Caco-2 (cell line): ENCODE measurements around the gene ILF2. TPM values are rescaled to one million over a fixed set of nuclear protein-coding genes. Genes with fewer than 3 reads are reported as not detected.
A peak's percentile ranks its signal among the peaks of the same experiment; 100 is the strongest.
"Not testable (repeated sequence)": the region's sequence is repeated elsewhere in the genome, so short reads cannot be mapped to it uniquely, and the experiment has no call there.

Experiments
- BruUV-seq: library from RNA; stranded (reverse); fragments of 400-500 nt; replicated peaks from 2 replicates; lab custom pipeline; 2021; lab: Mats Ljungman, UMichigan
- CTCF ChIA-PET: fragments of 300-600 bp; sonication (Branson Sonifier 250); formaldehyde crosslinking; loops from one replicate; lab custom pipeline; 2022; ENCODE audit warnings: antibody characterized with exemption; lab: Charles Lee
- POLR2A ChIA-PET: fragments of 300-600 bp; sonication (Branson Sonifier 250); formaldehyde crosslinking; loops from one replicate; lab custom pipeline; 2022; ENCODE audit warnings: antibody characterized with exemption; lab: Charles Lee
- DNase-seq, 2 experiments: peaks; one replicate each; pipeline versions ENCODE4 v3.0.0 to v3.0.0-alpha.2; 2020 to 2022
- H3K27me3 ChIP-seq: replicated peaks from 2 replicates; pipeline ENCODE4 v1.6.0; 2011; ENCODE audit warnings: low read length; ENCODE audit not compliant: control insufficient read depth, insufficient read depth
- H3K36me3 ChIP-seq: 2 replicates; pipeline ENCODE4 v1.5.1; 2011; ENCODE audit warnings: low read length; ENCODE audit not compliant: control insufficient read depth, insufficient read depth
- H3K4me1 ChIP-seq: fragments of 250-450 bp; sonication (Bioruptor Pico); 2 replicates; pipeline ENCODE4 v1.5.1; 2020; ENCODE audit warnings: mild to moderate bottlenecking
- H3K4me3 ChIP-seq: 2 replicates; pipeline ENCODE4 v1.5.1; 2011; ENCODE audit warnings: low read depth, mild to moderate bottlenecking, control low read depth, low read length
- H3K9me3 ChIP-seq: fragments of 250-450 bp; sonication (Bioruptor Pico); 2 replicates; pipeline ENCODE4 v1.5.1; 2020; ENCODE audit warnings: mild to moderate bottlenecking, moderate library complexity
- H3K27ac Mint-ChIP-seq: one replicate; pipeline ENCODE4 v1.8.0; 2022; ENCODE audit warnings: mixed read lengths; ENCODE audit not compliant: unreplicated experiment
- H3K27me3 Mint-ChIP-seq: one replicate; pipeline ENCODE4 v1.8.0; 2022; ENCODE audit warnings: mixed read lengths; ENCODE audit not compliant: insufficient read depth, unreplicated experiment
- H3K36me3 Mint-ChIP-seq: one replicate; pipeline ENCODE4 v1.8.0; 2022; ENCODE audit warnings: mild to moderate bottlenecking, mixed read lengths; ENCODE audit not compliant: insufficient read depth, unreplicated experiment
- H3K4me1 Mint-ChIP-seq: one replicate; pipeline ENCODE4 v1.8.0; 2022; ENCODE audit warnings: low read depth, mixed read lengths; ENCODE audit not compliant: unreplicated experiment
- H3K4me3 Mint-ChIP-seq: one replicate; pipeline ENCODE4 v1.8.0; 2022; ENCODE audit warnings: mild to moderate bottlenecking, moderate library complexity, mixed read lengths; ENCODE audit not compliant: unreplicated experiment
- H3K9me3 Mint-ChIP-seq: one replicate; pipeline ENCODE4 v1.8.0; 2022; ENCODE audit warnings: mixed read lengths; ENCODE audit not compliant: unreplicated experiment
- intact Hi-C: fragments of 100-400 bp; cut with micrococcal nuclease; formaldehyde crosslinking; loops from one replicate; pipeline ENCODE4 v1.10.0; 2022; ENCODE audit not compliant: unreplicated experiment
- total RNA-seq: library from RNA; stranded (reverse); gene quantifications from 2 replicates; pipeline ENCODE4 v1.2.3, GENCODE V29; 2022
- TF ChIP-seq, protein P1 (sequence below), 2 experiments: fragments of 200-600 bp in 1 of 2; IDR thresholded peaks; 1 replicate in 1 of 2; 2 replicates in 1 of 2; pipeline versions ENCODE4 v1.5.1 to v1.8.0; 2011 to 2022; ENCODE audit warnings: antibody characterized with exemption in 1 of 2, control low read depth in 1 of 2, inconsistent platforms in 1 of 2, low read depth in 1 of 2, low read length in 1 of 2, mild to moderate bottlenecking in 1 of 2, moderate library complexity in 1 of 2; ENCODE audit not compliant: insufficient read depth in 1 of 2, severe bottlenecking in 1 of 2, unreplicated experiment in 1 of 2

The ILF2 gene
- total RNA-seq, 1 experiment from 2014 or later: 287 TPM

DNA sequence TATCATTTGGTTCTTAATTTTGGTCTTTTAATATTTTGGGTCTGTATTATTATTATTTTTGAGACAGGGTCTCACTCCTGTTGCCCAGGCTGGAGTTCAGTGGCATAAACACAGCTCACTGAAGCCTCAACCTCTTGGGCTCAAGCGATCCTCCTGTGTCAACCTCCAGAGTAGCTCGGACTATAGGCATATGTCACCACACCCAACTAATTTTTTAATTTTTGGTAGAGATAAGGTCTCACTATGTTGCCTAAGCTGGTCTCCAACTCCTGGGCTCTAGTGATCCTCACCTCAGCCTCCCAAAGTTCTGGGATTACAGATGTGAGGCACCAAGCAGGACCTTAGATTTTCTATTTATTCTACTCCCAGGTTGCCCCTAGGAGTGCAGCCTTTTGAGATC, 2.7 kb upstream of the ILF2 start:
- TF ChIP-seq, protein P1, sequence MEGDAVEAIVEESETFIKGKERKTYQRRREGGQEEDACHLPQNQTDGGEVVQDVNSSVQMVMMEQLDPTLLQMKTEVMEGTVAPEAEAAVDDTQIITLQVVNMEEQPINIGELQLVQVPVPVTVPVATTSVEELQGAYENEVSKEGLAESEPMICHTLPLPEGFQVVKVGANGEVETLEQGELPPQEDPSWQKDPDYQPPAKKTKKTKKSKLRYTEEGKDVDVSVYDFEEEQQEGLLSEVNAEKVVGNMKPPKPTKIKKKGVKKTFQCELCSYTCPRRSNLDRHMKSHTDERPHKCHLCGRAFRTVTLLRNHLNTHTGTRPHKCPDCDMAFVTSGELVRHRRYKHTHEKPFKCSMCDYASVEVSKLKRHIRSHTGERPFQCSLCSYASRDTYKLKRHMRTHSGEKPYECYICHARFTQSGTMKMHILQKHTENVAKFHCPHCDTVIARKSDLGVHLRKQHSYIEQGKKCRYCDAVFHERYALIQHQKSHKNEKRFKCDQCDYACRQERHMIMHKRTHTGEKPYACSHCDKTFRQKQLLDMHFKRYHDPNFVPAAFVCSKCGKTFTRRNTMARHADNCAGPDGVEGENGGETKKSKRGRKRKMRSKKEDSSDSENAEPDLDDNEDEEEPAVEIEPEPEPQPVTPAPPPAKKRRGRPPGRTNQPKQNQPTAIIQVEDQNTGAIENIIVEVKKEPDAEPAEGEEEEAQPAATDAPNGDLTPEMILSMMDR (IDR thresholded peaks at IDR 0.05; ENCODE audit: insufficient read depth in 1 of 2, low read depth in 1 of 2, low read length in 1 of 2, severe bottlenecking in 1 of 2, unreplicated experiment in 1 of 2): no peak
- Mint-ChIP-seq H3K27me3 (no peaks in the 10 kb centered on the region), H3K36me3 (peaks cover 16% of the 10 kb centered on the region), H3K4me3 (peak overlapping the region; percentile 55), H3K9me3 (no peaks in the 10 kb centered on the region), H3K4me1 (peaks cover 19% of the 10 kb centered on the region), H3K27ac (peak overlapping the region; percentile 47)
- CTCF ChIA-PET: interaction anchor here (0.7 kb wide), 1 partner anchor 60 kb away, joined by 3 read pairs; no protein-coding TSS in a partner anchor
- BruUV-seq: no TSS peak
- Histone ChIP-seq H3K36me3 (peaks cover 5% of the 10 kb centered on the region; the same call in 1 of the 2 replicates), H3K4me1 (peaks cover 14% of the 10 kb centered on the region), H3K27me3 (no peaks in the 10 kb centered on the region), H3K9me3 (no peaks in the 10 kb centered on the region), H3K4me3 (no peak overlapping the region)
- intact Hi-C loops: loop anchor here (5.0 kb wide), 1 partner anchor 96 kb away; no protein-coding TSS in a partner anchor
- POLR2A ChIA-PET: no interaction called here
- no peak for DNase-seq

DNA sequence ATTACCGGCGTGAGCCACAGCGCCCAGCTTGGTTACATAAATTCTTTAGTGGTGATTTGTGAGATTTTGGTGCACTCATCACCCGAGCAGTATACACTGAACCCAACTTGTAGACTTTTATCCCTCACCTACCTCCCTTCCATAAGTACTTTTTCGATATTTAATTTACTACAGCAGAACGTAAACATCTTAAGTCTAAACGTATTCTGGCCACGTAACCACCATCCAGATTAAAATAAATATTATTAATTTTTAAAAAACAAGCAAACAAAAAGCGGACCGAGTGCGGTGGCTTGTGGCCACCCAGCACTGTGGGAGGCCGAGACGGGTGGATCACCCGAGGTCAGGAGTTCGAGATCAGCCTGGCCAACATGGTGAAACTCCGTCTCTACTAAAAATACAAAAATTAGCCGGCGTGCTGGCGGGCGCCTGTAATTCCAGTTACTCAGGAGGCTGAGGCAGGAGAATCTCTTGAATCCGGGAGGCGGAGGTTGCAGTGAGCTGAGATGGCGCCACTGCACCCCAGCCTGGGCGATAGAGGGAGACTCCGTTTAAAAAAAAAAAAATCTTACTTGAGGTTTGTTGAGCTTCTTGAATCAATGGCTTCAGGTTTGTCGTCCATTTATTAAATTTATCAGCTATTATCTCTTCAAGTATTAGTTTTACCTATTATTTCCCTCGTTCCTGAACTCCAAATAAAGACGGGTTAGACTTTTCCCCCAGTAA, 998 bp upstream of the ILF2 start:
- peak overlapping the region; percentile 42 for H3K4me3 ChIP-seq
- not testable (repeated sequence) for H3K9me3 Mint-ChIP-seq, H3K4me1 ChIP-seq, H3K36me3 ChIP-seq, H3K4me1 Mint-ChIP-seq, H3K27ac Mint-ChIP-seq, BruUV-seq, H3K36me3 Mint-ChIP-seq, H3K9me3 ChIP-seq, H3K27me3 Mint-ChIP-seq, H3K4me3 Mint-ChIP-seq, H3K27me3 ChIP-seq
- CTCF ChIA-PET: interaction anchor here (0.8 to 1.4 kb wide), 4 partner anchors 44 to 160 kb away, joined by 3 to 6 read pairs (median 4); partner anchors contain the start of genes INTS3 and S100A13
- peak; percentile 57 to 78 for DNase-seq
- POLR2A ChIA-PET: interaction anchor here (0.7 to 1.0 kb wide), 3 partner anchors 38 to 56 kb away, joined by 3 read pairs; partner anchors contain the start of genes CHTOP, INTS3 and S100A13
- intact Hi-C loops: loop anchor here (1.0 to 5.0 kb wide), 5 partner anchors 12 to 160 kb away; partner anchors contain the start of gene CHTOP

GRCh38 chr1:153670257-153670858, 435 bp downstream of the ILF2 start:
- H3K9me3 ChIP-seq: no peaks in the 10 kb centered on the region
- TSS peak; percentile 84 for BruUV-seq
- H3K27ac Mint-ChIP-seq: no peak overlapping the region
- no peak for DNase-seq
- CTCF ChIA-PET: no interaction called here
- no peak overlapping the region for H3K4me3 Mint-ChIP-seq
- no peaks in the 10 kb centered on the region for H3K9me3 Mint-ChIP-seq
- TF ChIP-seq, protein P1 (IDR thresholded peaks at IDR 0.05; ENCODE audit: insufficient read depth in 1 of 2, low read depth in 1 of 2, low read length in 1 of 2, severe bottlenecking in 1 of 2, unreplicated experiment in 1 of 2): no peak
- peaks cover 4% of the 10 kb centered on the region for H3K36me3 Mint-ChIP-seq
- POLR2A ChIA-PET: no interaction called here
- H3K36me3 ChIP-seq: peaks cover 8% of the 10 kb centered on the region
- intact Hi-C loops: loop anchor here (2.0 to 5.0 kb wide), 3 partner anchors 36 to 152 kb away; partner anchors contain the start of gene CHTOP
- peak overlapping the region; percentile 85 for H3K4me3 ChIP-seq
- H3K4me1 ChIP-seq: peaks cover 4% of the 10 kb centered on the region; the same call in 1 of the 2 replicates
- peaks cover 6% of the 10 kb centered on the region for H3K4me1 Mint-ChIP-seq
- no peaks in the 10 kb centered on the region for H3K27me3 Mint-ChIP-seq
- H3K27me3 ChIP-seq: no peaks in the 10 kb centered on the region
